Posterior vena cava (tissue), 2 donors: ENCODE results near the gene LIMS1. TPM values are rescaled to one million over a fixed set of nuclear protein-coding genes. Genes with fewer than 3 reads are reported as not detected.

Experiments
- DNase-seq: peaks from one replicate; pipeline ENCODE4 v3.0.0-alpha.2; 2020; ENCODE audit warnings: low spot score
- intact Hi-C, 2 donors: fragments of 100-400 bp; cut with DNase I; formaldehyde crosslinking; loops; one replicate each; pipeline versions ENCODE4 v1.14.1 to v1.14.2; 2022 to 2023
- total RNA-seq, 2 donors: library from RNA; stranded (reverse); fragmentation: NEBNext Ultra II Directional; extraction: Animal tissue kit (Norgen Biotek cat#: 25700); gene quantifications; one replicate each; pipeline ENCODE4 v1.2.1, GENCODE V29; 2021
- donor health status: DM: yes; HTN: yes; CAD: no.
- donor health status: DM: yes; HTN: yes; CAD: no.

The LIMS1 gene
- total RNA-seq, 2 donors from 2014 or later, result 58.6 to 68.9 TPM

DNA sequence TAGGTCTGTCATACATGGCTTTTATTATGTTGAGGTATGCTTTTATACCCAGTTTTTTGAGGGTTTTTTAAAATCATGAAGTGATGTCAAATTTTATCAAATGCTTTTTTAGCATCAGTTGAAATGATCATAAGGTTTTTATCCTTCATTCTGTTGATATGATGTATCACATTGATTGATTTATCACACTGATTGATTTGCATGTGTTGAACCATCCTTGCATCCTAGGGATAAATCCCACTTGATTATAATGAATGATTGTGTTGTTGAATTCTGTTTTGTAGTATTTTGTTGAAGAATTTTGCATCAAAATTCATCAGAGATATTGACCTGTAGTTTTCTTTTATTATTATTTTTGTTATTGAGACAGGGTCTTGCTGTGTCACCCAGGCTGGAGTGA, 68.2 kb downstream of the LIMS1 start:
- intact Hi-C loops, result no loop called here
- no peak for DNase-seq

GRCh38 chr2:108604196-108604595, 69.9 kb downstream of the LIMS1 start:
- DNase-seq, result no peak
- intact Hi-C loops, result no loop called here

- intact Hi-C loops, result loop anchor here in 1 of 2 donors (5.0 kb wide), 1 partner anchor 594 kb away; no protein-coding TSS in a partner anchor
- DNase-seq, result no peak
These were observed 71.7 kb downstream of the LIMS1 start for GRCh38 chr2:108605947-108606346.

- intact Hi-C loops, result loop anchor here in 1 of 2 donors (5.0 kb wide), 1 partner anchor 596 kb away; no protein-coding TSS in a partner anchor
- no peak for DNase-seq
These were observed 73.5 kb downstream of the LIMS1 start for GRCh38 chr2:108607706-108608301.

- intact Hi-C loops, result no loop called here
- DNase-seq, result no peak
These were observed 76.8 kb downstream of the LIMS1 start for GRCh38 chr2:108611021-108611420.

DNA sequence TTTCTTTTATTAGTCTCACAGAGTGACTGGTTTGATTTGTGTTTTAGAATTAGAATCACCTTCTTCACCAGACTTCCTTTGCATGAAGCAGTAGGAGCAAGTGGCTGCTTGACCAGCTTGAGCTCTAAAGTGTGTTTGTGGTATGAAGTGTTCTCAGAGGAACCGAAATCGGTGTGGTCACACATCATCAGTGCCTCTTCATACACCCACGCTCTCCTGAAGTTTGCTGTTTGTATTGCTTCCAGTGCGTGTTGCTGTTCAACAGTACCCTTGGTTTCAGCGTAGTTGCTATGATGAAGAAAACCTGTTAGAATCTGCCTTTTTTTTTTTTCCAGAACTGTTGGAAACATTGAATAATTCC, 77.9 kb downstream of the LIMS1 start:
- intact Hi-C loops, result no loop called here
- no peak for DNase-seq

DNA sequence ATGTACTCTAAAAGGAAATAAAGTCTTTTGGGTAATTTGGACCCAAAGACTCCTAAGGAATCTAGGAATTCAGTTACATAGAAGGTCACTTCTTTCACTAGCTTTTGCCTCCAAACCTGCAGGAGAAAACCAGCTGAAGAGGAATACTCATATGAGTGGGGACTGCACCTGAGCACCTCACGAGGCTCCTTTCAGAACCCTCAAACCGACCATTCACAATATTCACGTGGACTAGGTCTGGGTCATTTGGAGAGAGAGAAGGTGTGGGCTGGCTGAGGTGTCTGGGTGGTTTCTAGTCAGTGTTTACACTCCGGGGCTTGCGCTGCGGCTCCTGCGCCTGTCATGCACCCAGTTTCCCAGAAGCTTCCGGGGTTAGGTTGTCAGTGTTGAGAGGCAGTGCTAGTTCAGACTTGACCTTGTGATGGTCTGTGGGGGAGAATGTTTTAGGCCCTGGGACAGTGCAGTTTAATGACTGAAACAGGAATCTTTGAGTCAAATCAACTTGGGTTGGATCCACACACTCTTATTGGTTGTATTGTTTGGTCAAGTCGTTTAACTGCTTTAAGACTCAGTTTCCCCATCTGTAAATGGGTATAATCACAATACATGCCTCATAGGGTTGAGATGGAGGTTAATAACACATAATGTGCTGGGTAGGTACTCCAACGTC, 78.4 kb downstream of the LIMS1 start:
- intact Hi-C loops, result no loop called here
- DNase-seq, result no peak

- DNase-seq, result no peak
- intact Hi-C loops, result no loop called here
These were observed 79.2 kb downstream of the LIMS1 start for GRCh38 chr2:108613261-108614042.

DNA sequence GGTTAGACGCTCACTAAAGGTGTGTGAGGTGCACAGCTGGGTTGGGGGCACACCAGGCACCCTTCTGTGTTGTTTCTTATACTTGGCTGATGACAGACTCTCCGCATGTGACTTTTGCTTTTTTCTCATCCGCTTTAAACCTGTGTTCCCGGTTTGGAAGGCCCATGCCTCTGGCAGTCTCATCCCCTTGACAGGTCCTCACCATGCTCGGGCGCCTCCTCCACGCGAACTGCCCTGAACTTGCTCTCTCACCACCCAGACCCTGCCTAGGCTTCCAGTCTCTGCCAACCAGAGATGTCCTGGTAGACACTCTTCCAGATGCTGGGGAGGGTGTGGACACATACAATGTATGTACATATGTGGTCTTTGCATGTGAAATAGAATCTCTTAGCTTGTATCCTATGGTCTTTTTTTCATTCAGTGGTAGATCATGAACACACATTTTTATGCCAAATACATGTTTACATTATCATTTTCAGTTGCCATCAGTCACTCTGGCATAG, 79.8 kb downstream of the LIMS1 start:
- intact Hi-C loops, result no loop called here
- DNase-seq, result no peak

- intact Hi-C loops, result no loop called here
- no peak for DNase-seq
These were observed 80.4 kb downstream of the LIMS1 start for GRCh38 chr2:108614659-108615058.

DNA sequence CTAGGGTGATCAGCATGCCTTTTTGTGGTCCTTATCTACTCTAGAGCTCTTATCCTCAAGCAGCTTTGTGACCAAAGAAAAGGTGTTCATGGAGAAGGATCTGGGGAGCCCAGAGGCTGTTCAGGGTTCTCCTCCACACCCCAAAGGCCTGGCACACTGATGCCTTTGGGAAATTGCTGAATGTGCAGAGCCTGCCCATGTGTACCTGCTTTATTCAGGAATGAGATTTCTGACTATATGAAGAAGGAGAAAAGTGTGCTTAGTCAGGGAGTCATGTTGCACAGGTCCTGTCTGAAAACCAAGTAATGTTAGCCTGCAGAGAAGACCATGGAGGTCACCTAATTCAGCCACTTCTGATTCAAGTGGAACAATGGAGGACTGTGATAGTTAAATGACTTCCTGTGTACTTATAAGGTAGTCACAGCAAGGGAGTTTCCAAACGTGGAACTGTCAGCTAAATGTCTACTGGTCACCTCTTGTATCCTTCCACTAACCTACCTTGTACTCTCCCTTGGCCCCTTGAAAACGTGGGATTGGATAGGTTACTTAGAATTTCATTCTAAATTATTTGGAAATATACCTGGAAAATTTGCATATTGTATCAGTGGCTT, 81.3 kb downstream of the LIMS1 start:
- intact Hi-C loops, result no loop called here
- DNase-seq, result no peak

DNA sequence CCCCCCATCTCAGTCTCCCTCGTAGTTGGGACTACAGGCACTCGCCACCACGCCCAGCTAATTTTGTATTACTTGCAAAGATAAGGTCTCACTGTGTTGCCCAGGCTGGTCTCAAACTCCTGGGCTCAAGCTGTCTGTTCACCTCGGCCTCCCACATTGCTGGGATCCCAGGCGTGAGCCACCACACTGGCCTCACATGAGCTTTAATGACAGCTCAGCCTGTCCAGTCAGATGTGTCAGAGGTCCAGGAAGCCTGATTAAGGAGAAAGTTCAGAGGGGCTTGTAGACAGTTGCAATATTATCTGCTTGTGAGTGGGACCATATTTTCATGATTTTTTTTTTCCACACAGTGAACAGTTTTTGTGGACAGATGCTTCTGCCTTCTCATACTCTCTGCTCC, 82.0 kb downstream of the LIMS1 start:
- intact Hi-C loops, result no loop called here
- no peak for DNase-seq

DNA sequence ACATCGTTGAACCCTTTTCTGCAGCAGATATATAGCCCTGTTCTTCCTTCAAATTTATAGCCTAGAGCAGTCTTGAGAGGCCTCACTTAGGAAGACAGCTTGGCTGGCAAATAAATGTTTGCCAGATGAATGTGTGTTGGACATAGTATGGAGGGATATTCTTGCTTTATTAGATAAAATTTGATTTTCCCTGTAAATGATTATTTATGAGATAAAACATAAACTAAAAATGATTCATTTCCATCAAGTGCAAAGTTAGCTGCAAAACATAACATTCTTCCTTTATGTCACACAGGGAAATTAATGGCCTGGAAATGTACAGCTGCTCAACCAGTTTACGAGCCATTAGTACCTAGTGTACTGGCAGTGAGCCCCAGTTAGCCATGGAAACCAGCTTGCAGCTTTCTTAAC, 82.5 kb downstream of the LIMS1 start:
- no peak for DNase-seq
- intact Hi-C loops, result no loop called here

DNA sequence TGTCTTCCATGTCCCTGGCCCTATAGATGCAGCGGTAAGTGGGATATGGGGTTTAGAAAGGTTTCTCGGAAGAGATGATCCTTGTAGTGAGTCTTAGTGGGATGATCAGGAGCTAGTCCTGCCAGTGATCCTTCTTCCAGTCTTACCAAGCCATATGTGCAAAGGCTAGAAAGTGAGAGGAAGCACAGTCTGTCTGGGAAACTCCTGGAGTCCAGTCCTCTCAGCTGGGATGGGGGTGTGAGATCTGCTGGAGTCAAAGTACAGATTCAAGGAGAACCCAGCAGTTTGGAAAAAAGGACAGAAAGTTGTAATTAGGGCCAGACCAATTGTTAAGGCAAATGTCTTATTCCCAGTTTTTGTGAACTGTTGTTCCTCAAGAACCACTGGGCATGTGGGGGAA, 83.3 kb downstream of the LIMS1 start:
- DNase-seq, result no peak
- intact Hi-C loops, result no loop called here

DNA sequence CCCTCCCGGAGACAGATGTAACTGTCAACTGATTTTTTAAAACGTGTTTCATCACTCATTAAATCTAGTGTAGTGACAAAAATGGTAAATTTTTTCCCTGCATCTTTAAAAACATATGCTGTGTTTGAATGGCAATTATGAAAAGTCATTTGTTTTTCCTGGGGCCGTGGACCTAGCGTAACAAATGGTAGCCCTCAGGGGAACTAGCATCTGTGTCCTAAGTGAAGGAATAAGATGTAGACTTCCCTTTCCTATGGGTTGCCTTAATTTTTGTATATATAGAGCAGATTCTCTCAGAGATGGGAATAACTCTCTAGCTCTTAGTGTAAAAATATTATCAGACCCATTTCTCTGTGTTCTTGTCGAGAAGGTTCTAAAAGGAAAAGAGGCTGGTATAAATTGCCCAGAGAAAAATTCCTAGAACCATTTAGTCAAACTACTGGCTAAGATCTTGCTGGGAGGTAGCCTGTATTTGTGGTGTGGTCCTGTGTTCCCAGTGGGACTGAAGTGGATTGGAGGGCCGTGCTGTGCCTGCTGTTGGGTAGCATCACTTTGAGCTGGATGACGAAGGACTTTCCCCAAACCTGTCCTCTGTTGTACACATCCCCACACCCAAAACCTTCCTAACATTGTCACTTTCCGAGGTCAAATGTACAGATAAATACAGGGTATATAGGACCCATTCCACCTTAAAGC, 85.8 kb downstream of the LIMS1 start:
- intact Hi-C loops, result no loop called here
- DNase-seq, result no peak

GRCh38 chr2:108620656-108621055, 86.4 kb downstream of the LIMS1 start:
- intact Hi-C loops, result no loop called here

DNA sequence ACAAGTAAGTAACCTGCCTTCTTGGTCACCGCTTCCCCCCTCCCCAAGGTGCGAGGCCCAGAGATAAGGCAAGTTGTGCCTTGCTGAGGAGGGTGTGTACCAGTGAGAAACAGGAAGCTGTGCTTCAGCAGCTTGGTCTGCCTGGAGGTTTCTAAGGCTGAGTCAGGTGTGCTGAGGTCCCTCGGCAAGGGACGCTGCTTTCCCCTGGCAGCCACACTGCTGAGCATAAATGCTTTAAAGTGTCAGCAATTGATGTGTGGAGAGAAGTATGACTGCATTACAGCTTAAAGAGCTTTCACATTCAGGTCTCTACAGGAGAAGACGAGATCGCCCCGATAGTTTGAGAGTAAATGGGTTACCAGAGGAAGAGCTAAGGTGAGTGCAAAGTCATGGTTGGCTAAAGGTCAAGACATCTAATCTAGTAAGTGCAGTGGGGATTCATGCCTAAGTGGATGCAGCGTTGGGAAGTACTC, 86.9 kb downstream of the LIMS1 start:
- intact Hi-C loops, result no loop called here
- no peak for DNase-seq

More at GRCh38 chr2:108620656-108621055, 86.4 kb downstream of the LIMS1 start:
- DNase-seq, result no peak

DNA sequence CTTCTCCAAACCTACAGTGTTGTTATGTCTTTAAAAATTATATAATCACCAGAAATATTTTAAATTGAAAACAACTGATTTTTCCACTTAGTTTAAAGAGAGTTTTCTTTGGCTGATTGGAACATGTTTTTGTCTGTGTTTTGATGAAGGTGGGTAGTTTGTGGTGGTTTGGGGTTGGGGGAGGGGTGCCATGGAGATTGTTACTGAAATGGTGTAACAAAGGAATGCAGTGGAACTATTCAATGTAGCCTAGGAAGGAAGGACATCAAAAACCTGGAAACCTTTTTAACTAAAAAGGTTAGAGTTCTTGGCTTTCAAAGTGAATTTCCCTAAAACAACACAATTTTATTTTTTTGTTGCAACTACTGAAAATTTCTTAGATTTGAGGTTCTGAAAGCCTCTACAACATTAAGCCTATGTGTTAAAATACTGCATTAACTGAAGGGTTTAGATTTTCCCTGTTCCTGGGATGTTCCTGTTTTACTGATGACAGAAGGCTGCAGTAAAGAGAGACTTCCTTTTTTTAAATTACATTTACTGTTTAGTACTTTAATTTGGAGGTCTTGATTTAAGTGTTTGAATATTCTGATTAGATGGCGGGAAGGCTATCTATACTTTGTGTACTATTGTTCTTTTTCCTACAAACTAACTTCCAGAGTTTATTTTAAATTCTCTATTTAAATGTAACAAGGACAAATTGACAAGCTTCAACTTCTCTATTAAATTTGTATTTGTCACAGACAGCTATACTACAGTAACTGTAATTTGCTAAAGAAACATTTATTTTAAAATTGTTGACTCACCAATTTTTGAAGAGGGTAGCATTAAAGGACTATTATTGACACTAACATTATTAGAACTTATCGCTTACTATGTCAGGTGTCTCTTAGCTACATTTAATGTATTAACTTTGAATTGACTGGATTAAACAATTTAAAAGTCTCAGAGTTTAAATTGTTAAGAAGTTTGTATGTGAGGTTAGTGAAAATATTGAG, 87.7 kb downstream of the LIMS1 start:
- intact Hi-C loops, result no loop called here
- no peak for DNase-seq
